HG03103 (cell line): ENCODE results near the gene PARD3B.

Source experiments
- ATAC-seq: cut with Tn5 transposase; IDR thresholded peaks from one replicate; pipeline ENCODE4 v1.9.1; 2021; ENCODE audit warnings: low read depth; ENCODE audit not compliant: unreplicated experiment

PARD3B gene

GRCh38 chr2:204977914-204978313 is 432.6 kb downstream of the PARD3B start:
- no peak for ATAC-seq

- no peak for ATAC-seq
Measured at GRCh38 chr2:204982303-204982702, 437.0 kb downstream of the PARD3B start.

DNA sequence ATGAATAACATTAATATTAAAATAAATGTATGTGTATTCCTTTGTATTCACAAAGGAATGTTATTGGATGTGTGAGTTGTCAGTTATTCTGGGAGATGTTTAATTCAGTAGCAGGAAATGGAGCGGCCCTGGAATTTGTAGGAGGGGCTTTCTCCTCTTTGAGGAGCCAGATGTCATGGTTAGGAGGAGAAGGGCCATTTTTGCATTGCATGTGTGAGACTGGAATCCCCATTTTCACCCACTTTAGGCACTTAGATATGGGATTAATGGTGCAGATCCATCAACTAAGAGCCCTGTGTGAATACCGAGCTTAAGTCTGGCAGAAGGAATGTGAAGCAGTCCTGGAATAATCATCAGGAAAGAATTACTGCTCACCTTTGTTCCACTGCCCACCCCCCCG is 439.2 kb downstream of the PARD3B start:
- ATAC-seq = no peak

GRCh38 chr2:204986641-204987040 is 441.4 kb downstream of the PARD3B start:
- no peak for ATAC-seq

DNA sequence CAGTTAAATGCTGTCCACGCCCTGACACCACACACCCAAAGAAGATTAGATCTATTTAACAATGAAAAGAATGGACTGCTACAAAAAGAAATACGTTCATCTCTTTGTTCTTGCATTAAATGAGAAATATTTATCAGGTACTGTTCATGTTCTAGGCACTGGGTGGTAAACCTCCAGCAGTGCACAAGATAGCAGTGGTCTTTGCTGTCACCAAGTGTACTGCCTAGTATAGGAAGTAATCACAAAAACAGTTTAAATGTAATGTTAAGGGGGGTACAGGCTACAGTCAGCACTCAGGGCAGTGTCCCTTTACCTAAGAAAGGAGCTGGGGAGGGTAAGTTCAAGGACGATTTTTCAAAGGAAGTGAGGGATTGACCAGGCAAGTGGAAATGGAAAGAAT is 443.6 kb downstream of the PARD3B start:
- no peak for ATAC-seq

- no peak for ATAC-seq
Measured at GRCh38 chr2:204989877-204990276, 444.6 kb downstream of the PARD3B start.

DNA sequence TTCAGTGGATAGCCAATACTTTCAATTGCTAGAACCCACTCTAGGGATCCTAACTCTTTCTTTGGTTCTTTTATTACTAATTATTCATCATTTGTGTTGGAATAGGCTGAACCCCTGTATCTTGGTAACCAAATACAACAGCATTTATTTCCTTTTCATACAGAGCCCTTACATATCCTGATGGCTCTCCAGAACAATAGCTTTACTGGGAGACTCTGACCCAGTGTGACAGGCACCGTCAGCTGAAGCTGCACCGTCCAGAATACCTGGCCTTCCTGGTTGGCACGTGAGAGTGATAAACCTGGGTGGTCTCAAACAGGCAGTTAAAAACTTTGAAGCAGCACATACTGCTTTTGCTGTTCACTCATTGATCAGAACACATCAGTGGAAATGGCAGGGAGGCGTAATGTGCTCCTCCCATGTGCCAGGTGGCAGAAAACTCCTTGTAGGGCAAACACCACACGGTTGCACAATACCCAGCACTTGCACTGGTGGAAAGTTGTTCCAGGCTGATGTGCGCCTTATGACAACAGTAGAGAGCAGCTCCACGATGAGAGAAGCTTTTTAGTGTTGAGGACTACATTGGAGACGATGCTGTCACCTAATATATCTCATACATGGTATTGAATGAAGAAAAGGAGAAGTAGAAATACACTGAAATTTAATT is 456.2 kb downstream of the PARD3B start:
- no peak for ATAC-seq

GRCh38 chr2:205002390-205002789 is 457.1 kb downstream of the PARD3B start:
- ATAC-seq = no peak

DNA sequence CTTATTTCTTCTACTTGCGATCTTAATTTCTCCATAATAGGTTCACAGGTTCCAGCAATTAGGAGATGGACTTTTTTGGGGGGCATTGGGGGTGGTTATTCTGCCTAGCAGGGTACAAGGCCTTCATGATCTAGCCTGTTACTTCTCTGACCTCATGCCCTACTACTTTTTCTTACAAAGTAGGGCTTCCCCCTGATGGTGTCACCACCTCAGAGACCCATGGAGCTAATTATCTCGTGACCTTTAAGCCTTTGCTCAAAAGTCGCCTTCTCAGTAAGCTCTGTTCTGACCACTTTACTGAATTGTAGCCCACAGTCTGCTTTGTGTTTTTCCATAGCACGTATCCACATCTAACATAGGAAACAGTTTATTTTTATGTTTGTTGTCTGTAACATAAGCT is 458.0 kb downstream of the PARD3B start:
- ATAC-seq = no peak

GRCh38 chr2:205010196-205010595 is 464.9 kb downstream of the PARD3B start:
- no peak for ATAC-seq

GRCh38 chr2:205011031-205011430 is 465.8 kb downstream of the PARD3B start:
- ATAC-seq = no peak

- no peak for ATAC-seq
Measured at GRCh38 chr2:205012961-205013360, 467.7 kb downstream of the PARD3B start.

- ATAC-seq = no peak
Measured at GRCh38 chr2:205013586-205013985, 468.3 kb downstream of the PARD3B start.

DNA sequence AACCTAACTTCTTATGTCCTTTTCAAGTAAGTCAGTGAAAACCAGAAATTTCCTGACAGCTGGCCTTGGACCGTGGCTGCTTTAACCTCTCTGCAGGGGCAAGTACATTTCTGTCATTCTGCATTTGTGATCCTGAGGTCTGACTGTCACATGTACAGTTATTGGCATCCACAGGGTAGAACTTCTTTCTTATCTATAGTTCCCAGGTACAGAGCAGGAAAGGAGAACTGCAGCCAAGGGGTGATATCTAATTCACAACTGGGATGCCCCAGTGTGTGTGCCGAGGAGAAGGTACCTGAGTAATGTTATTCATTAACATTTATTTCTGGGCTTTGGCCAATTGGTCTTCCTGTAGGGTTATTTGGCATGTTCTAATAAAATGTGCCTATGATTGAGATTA is 468.9 kb downstream of the PARD3B start:
- no peak for ATAC-seq

DNA sequence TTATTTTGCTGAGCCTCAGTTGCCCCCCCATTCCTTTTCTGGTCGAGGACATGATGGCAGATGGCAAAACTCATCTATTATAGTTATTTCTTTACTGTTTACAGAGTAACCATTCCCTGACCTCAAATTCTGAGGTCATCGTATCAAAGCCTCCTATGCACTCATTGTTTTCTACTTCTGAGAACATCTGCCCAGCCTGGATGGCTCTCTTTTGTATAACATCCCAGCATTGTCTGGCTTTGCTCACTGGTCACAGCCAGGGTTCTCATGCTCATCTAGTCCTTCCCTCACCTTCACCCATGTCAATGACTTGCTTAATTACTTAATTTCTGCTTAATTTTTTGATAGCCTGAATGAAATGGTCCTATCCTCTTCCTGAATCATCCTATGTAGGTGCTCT is 472.1 kb downstream of the PARD3B start:
- ATAC-seq = no peak

GRCh38 chr2:205017912-205018311 is 472.6 kb downstream of the PARD3B start:
- no peak for ATAC-seq

- ATAC-seq = no peak
Measured at GRCh38 chr2:205020673-205021072, 475.4 kb downstream of the PARD3B start.

GRCh38 chr2:205022841-205023240 is 477.6 kb downstream of the PARD3B start:
- ATAC-seq = no peak

DNA sequence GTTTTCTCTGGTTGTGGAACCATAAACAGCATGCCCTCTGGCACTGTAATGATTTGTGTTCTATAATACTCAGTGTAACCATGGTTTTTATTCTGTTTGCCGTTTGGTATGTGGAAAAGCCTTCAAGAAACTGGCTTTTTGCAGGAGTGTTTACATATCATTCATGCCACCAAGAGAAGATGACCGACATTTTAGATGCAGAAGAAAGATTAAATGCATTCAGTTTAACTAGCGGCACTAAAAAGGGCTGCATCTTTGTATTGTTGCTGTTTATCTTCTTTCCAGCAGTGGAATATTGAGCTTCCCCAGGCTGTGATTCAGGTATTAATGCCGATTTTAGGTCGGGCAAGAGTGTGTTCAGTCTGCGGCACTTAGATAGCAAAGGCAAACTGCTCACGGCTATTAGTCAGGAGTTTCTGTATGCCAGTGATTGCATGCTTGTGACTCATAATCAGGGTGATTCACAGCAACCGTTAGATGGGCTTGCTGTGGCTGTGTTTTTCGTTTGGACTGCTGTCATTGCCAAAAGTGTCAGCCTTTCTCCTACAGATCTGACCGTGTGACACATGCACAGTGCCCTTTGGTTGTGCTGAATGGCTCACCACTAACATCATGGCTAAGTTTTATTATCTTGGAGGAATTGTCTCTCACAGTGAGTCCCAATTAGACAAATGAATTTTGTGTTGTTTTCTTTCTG is 479.7 kb downstream of the PARD3B start:
- no peak for ATAC-seq

- ATAC-seq = no peak
Measured at GRCh38 chr2:205025580-205026240, 480.4 kb downstream of the PARD3B start.

DNA sequence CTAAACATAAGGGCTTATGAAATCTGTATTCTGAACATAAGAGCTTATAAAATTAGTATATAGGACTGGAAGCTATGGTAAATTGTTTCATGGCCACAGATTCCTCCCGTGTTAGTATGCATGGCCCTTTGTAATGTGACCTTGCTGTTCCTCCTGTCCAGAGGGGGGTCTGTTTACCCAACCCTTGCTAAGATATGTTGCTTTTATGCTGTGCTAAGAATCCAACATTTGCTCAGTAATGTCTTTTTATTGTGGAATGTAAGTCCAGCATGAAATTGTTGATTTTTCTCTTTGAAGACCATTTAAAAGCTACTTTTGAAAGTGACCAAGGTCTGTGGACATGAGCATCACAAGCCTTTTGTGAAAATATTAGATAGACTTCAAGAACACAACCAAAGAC is 485.4 kb downstream of the PARD3B start:
- no peak for ATAC-seq

- no peak for ATAC-seq
Measured at GRCh38 chr2:205032093-205032551, 486.8 kb downstream of the PARD3B start.
